PC-9 (cell line): ENCODE data around the gene HCN1. TPM values are rescaled to one million over a fixed set of nuclear protein-coding genes. Genes with fewer than 3 reads are reported as not detected.
"Not testable (repeated sequence)": the region's sequence is repeated elsewhere in the genome, so short reads cannot be mapped to it uniquely, and the experiment has no call there.

Experiments used
- BruUV-seq: library from RNA; stranded (reverse); fragments of 400-500 nt; replicated peaks from 2 replicates; lab custom pipeline; 2021; lab: Mats Ljungman, UMichigan
- CTCF ChIA-PET: fragments of 300-600 bp; sonication (Branson Sonifier 250); formaldehyde crosslinking; loops from one replicate; lab custom pipeline; 2022; ENCODE audit warnings: antibody characterized with exemption; lab: Charles Lee
- POLR2A ChIA-PET: fragments of 300-600 bp; sonication (Branson Sonifier 250); formaldehyde crosslinking; loops from one replicate; lab custom pipeline; 2022; ENCODE audit warnings: antibody characterized with exemption; ENCODE audit not compliant: unreplicated experiment; lab: Charles Lee
- DNase-seq, 2 experiments: peaks; one replicate each; pipeline versions ENCODE4 v3.0.0 to v3.0.0-alpha.2; 2015 to 2022; ENCODE audit warnings: mixed read lengths in 1 of 2
- H2AFZ ChIP-seq: fragments of 200-600 bp; sonication (generic); 2 replicates; pipeline ENCODE4 v1.8.1; 2017; ENCODE audit warnings: antibody characterized with exemption
- H3F3A ChIP-seq: fragments of 200-600 bp; sonication (generic); 2 replicates; pipeline ENCODE4 v1.8.1; 2017; ENCODE audit warnings: antibody characterized with exemption, mild to moderate bottlenecking, low read depth; ENCODE audit not compliant: insufficient read depth
- H3K27ac ChIP-seq: fragments of 200-600 bp; sonication (generic); 2 replicates; pipeline ENCODE4 v1.6.1; 2016; ENCODE audit warnings: mixed run types
- H3K27me3 ChIP-seq: fragments of 200-600 bp; sonication (generic); 2 replicates; pipeline ENCODE4 v1.6.1; 2016; ENCODE audit warnings: low read depth, mixed run types; ENCODE audit not compliant: insufficient read depth
- H3K36me3 ChIP-seq: fragments of 200-600 bp; sonication (generic); 2 replicates; pipeline ENCODE4 v1.6.1; 2016; ENCODE audit warnings: low read depth, mixed run types
- H3K4me1 ChIP-seq: fragments of 200-600 bp; sonication (generic); replicated peaks from 2 replicates; pipeline ENCODE4 v1.6.1; 2016; ENCODE audit warnings: mixed run types; ENCODE audit not compliant: insufficient read depth
- H3K4me2 ChIP-seq: fragments of 200-600 bp; sonication (generic); 2 replicates; pipeline ENCODE4 v1.6.1; 2017; ENCODE audit warnings: mixed run types
- H3K4me3 ChIP-seq: fragments of 200-600 bp; sonication (generic); 2 replicates; pipeline ENCODE4 v1.6.1; 2016; ENCODE audit warnings: mixed run types
- H3K79me2 ChIP-seq: fragments of 200-600 bp; sonication (generic); 2 replicates; pipeline ENCODE4 v1.6.1; 2017; ENCODE audit warnings: low read depth, mixed run types
- H3K9me2 ChIP-seq: fragments of 200-600 bp; sonication (generic); 2 replicates; pipeline ENCODE4 v1.8.1; 2017; ENCODE audit warnings: mild to moderate bottlenecking; ENCODE audit not compliant: insufficient read depth
- H3K9me3 ChIP-seq: fragments of 200-600 bp; sonication (generic); 2 replicates; pipeline ENCODE4 v1.8.1; 2016; ENCODE audit warnings: low read depth; ENCODE audit not compliant: insufficient read depth
- H4K20me1 ChIP-seq: fragments of 200-600 bp; sonication (generic); 2 replicates; pipeline ENCODE4 v1.8.1; 2017; ENCODE audit not compliant: insufficient read depth
- CTCF ChIP-seq: fragments of 200-600 bp; sonication (generic); conservative IDR thresholded peaks from 2 replicates; pipeline ENCODE4 v1.6.1; 2017; ENCODE audit warnings: mixed run types, antibody characterized with exemption, mild to moderate bottlenecking, moderate library complexity
- EZH2 ChIP-seq: fragments of 200-600 bp; sonication (generic); IDR thresholded peaks from 2 replicates; pipeline ENCODE4 v1.8.0; 2017; ENCODE audit warnings: antibody characterized with exemption, low read depth
- intact Hi-C: fragments of 100-400 bp; cut with micrococcal nuclease; formaldehyde crosslinking; loops from one replicate; pipeline ENCODE4 v1.10.0; 2022; ENCODE audit not compliant: unreplicated experiment
- total RNA-seq: library from RNA; stranded (reverse); gene quantifications from 2 replicates; pipeline ENCODE4 v1.2.3, GENCODE V29; 2021

Gene HCN1
- total RNA-seq, 1 experiment from 2014 or later: not detected

GRCh38 chr5:45454114-45454513, 242.1 kb downstream of the HCN1 start:
- H3K4me2 ChIP-seq: no peak overlapping the region
- peak in 1 of 2 experiments; percentile 10 for DNase-seq
- intact Hi-C loops: no loop called here
- no peak overlapping the region for H3K27ac ChIP-seq
- H3F3A ChIP-seq: no peaks in the 10 kb centered on the region
- BruUV-seq: no TSS peak
- H3K36me3 ChIP-seq: no peaks in the 10 kb centered on the region
- no peaks in the 10 kb centered on the region for H3K9me3 ChIP-seq
- POLR2A ChIA-PET: no interaction called here
- CTCF ChIA-PET: no interaction called here
- H3K79me2 ChIP-seq: no peaks in the 10 kb centered on the region
- no peaks in the 10 kb centered on the region for H3K4me1 ChIP-seq
- TF ChIP-seq CTCF (no peak), EZH2 (no peak)
- H3K27me3 ChIP-seq: no peaks in the 10 kb centered on the region
- no peak overlapping the region for H2AFZ ChIP-seq
- H3K9me2 ChIP-seq: no peaks in the 10 kb centered on the region
- H3K4me3 ChIP-seq: no peak overlapping the region
- no peaks in the 10 kb centered on the region for H4K20me1 ChIP-seq

DNA sequence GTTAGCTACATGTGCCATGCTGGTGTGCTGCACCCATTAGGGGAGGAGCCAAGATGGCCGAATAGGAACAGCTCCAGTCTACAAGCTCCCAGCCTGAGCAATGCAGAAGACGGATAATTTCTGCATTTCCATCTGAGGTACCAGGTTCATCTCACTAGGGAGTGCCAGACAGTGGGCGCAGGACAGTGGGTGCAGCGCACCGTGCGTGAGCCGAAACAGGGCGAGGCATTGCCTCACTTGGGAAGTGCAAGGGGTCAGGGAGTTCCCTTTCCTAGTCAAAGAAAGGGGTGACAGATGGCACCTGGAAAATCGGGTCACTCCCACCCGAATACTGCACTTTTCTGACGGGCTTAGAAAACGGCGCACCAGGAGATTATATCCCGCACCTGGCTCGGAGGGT, 251.3 kb downstream of the HCN1 start:
- H3K79me2 ChIP-seq, BruUV-seq, intact Hi-C loops, H3K27ac ChIP-seq, H3K36me3 ChIP-seq, CTCF ChIA-PET, H3K9me2 ChIP-seq, H3K9me3 ChIP-seq, H3K4me3 ChIP-seq, H3K4me2 ChIP-seq, H3K4me1 ChIP-seq, H3F3A ChIP-seq, H4K20me1 ChIP-seq, DNase-seq, H3K27me3 ChIP-seq, H2AFZ ChIP-seq, POLR2A ChIA-PET: not testable (repeated sequence)

DNA sequence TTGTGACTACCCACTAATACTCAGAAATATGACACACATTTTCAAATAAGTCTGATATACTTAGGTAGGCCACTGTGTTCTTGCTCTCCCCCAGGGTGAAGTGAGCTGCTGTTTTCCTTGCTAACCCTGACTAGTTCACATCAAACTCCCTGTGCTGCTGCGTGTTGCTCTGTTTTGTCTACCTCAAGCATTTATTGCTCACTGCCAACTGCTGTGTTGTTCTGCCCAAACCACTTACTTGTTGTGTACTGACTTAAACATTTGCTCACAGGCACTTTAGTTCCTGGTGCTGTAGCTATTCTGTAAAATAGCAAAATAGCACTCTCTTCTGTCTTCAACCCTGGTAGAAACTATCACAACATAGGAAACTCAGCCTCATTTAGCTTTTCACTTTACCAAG, 255.7 kb downstream of the HCN1 start:
- no peaks in the 10 kb centered on the region for H3K4me1 ChIP-seq
- no peak overlapping the region for H3K4me3 ChIP-seq
- no peak for DNase-seq
- no peak overlapping the region for H3K4me2 ChIP-seq
- no peaks in the 10 kb centered on the region for H3K27me3 ChIP-seq
- no peaks in the 10 kb centered on the region for H3K9me3 ChIP-seq
- POLR2A ChIA-PET: no interaction called here
- CTCF ChIA-PET: no interaction called here
- no peak overlapping the region for H3K27ac ChIP-seq
- no peak overlapping the region for H2AFZ ChIP-seq
- no peaks in the 10 kb centered on the region for H3F3A ChIP-seq
- H3K9me2 ChIP-seq: no peaks in the 10 kb centered on the region
- intact Hi-C loops: no loop called here
- H3K36me3 ChIP-seq: no peaks in the 10 kb centered on the region
- TF ChIP-seq CTCF: no peak
- TF ChIP-seq EZH2: no peak
- BruUV-seq: no TSS peak
- no peaks in the 10 kb centered on the region for H3K79me2 ChIP-seq
- no peaks in the 10 kb centered on the region; the same call in 1 of the 2 replicates for H4K20me1 ChIP-seq

DNA sequence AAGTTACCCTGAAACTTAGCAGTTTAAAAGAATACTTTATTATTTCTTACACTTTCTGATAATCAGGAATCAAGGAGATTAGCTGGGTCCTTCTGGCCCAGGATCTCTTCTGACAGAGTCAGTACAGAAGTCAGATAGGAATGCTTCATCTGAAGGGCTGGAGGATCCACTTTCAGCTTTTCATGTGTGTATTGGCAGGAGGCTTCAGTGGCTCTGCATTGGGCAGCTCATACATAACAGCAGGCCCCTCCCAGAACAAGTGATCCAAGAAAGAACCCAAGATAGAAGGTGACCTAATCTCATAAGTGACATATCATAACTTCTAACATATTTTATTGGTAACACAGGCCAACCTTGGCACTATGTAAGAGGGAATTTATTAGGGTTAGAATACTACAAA, 258.4 kb downstream of the HCN1 start:
- CTCF ChIA-PET: no interaction called here
- Histone ChIP-seq H2AFZ (no peak overlapping the region), H3K36me3 (no peaks in the 10 kb centered on the region), H3K27me3 (no peaks in the 10 kb centered on the region), H3K4me2 (no peak overlapping the region), H3K4me3 (no peak overlapping the region), H3F3A (no peaks in the 10 kb centered on the region), H3K9me2 (no peaks in the 10 kb centered on the region), H3K27ac (no peak overlapping the region), H3K9me3 (no peaks in the 10 kb centered on the region), H4K20me1 (no peaks in the 10 kb centered on the region; the same call in 1 of the 2 replicates), H3K79me2 (no peaks in the 10 kb centered on the region), H3K4me1 (no peaks in the 10 kb centered on the region)
- intact Hi-C loops: no loop called here
- no peak for DNase-seq
- POLR2A ChIA-PET: no interaction called here
- no TSS peak for BruUV-seq
- no peak for TF ChIP-seq EZH2
